Measurements from ENCODE around the gene PSMB8. TPM values are rescaled to one million over a fixed set of nuclear protein-coding genes. Genes with fewer than 3 reads are reported as not detected.

Gene PSMB8
- total and polyA plus RNA-seq, 2 of the 8 experiments (the other 6 are each of a cell fraction or from before 2014, with no cell fraction given), result 18.4 to 43.0 TPM

DNA sequence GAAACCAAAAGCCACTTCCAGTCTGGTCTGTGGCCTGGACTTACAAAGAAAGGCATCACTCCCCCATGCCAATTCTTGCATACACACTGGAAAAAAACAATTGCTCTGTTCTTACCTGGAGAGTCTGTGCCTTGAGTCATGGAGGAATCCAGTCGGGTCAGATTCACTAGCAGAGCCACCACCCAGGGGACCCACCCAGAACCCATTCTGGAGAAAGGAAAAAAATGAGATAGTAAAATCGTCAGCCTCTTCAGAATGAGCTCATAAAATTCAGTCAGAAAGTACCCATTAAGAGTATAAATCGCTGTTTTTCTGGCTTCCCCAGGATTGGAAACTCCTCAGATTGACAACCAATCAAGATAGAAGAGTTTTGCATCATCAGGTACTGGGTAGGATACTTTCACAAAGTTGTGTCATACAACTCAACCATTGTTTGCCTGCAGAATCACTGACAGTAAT, 27.1 kb downstream of the PSMB8 start, which contains the start of gene HLA-DOB:
Gene HLA-DOB, minus strand, starts transcription at position 257 of the 459 bp plus-strand sequence. Its CDS starts 51 bp downstream, at position 206.
- H2BK12ac ChIP-seq (ENCODE audit: low read depth, low read length), result no peak within 1 kb of the TSS
- TF ChIP-seq RFX5 (IDR thresholded peaks at IDR 0.05; ENCODE audit: borderline replicate concordance, low read depth, low read length) (peak; percentile 95), CREB1 (IDR thresholded peaks at IDR 0.05) (peak; percentile 71; the same call in 1 of the 2 replicates), ATF3 (IDR thresholded peaks at IDR 0.05; ENCODE audit: insufficient read depth, low read depth, low read length) (no peak), CBX8 (IDR thresholded peaks at IDR 0.05; ENCODE audit: borderline replicate concordance, low read depth, low read length) (no peak)
- no peak within 1 kb of the TSS for H3K18ac ChIP-seq (ENCODE audit: extremely low read depth, low read length)
- H2BK120ac ChIP-seq (replicated peaks; ENCODE audit: low read depth, low read length), result no peak within 1 kb of the TSS
- no peak within 1 kb of the TSS for H3K4me3 ChIP-seq (ENCODE audit: extremely low read depth in 1 of 4, insufficient read depth in 2 of 4, low read depth in 3 of 4, low read length in 4 of 4)
- no peak within 1 kb of the TSS for H3K14ac ChIP-seq (ENCODE audit: insufficient read length)
- H3K4me1 ChIP-seq (replicated peaks in 1 of 4; ENCODE audit: control insufficient read depth in 3 of 4, insufficient read depth in 4 of 4, low read length in 3 of 4), result no peaks in the 10 kb centered on the region
- no peaks in the 10 kb centered on the region for H3K9me3 ChIP-seq (ENCODE audit: insufficient read depth in 2 of 2, low read depth in 1 of 2, low read length in 1 of 2)
- H3K79me1 ChIP-seq (ENCODE audit: low read depth, low read length), result no peaks in the 10 kb centered on the region
- H3K23ac ChIP-seq (ENCODE audit: insufficient read length), result no peak within 1 kb of the TSS
- no peak within 1 kb of the TSS for H4K8ac ChIP-seq (ENCODE audit: extremely low read depth, insufficient read depth, low read length)
- no peak within 1 kb of the TSS for H4K5ac ChIP-seq (ENCODE audit: insufficient read length, low read depth, low read length)
- POLR2A ChIA-PET (ENCODE audit: partially characterized antibody), result no interaction called here
- no peak within 1 kb of the TSS for H2BK5ac ChIP-seq (ENCODE audit: low read depth, low read length)
- no peak within 1 kb of the TSS for H3K56ac ChIP-seq (replicated peaks; ENCODE audit: insufficient read length, low read depth, low read length)
- H3K27me3 ChIP-seq (replicated peaks in 1 of 4; ENCODE audit: control insufficient read depth in 3 of 4, extremely low read depth in 1 of 4, insufficient read depth in 3 of 4, low read length in 3 of 4), result no peaks in the 10 kb centered on the region; a peak in 1 of 7 replicates
- H3K23me2 ChIP-seq (ENCODE audit: low read depth, low read length), result no peaks in the 10 kb centered on the region
- H3K9ac ChIP-seq (replicated peaks in 1 of 4; ENCODE audit: extremely low read depth in 1 of 4, low read depth in 3 of 4, low read length in 3 of 4), result no peak within 1 kb of the TSS; a peak in 1 of 7 replicates
- DNase-seq (ENCODE audit: low read depth in 1 of 2, low spot score in 2 of 2), result no peak
- H2BK20ac ChIP-seq (ENCODE audit: low read length), result no peak within 1 kb of the TSS
- H3K4ac ChIP-seq (replicated peaks; ENCODE audit: insufficient read length, low read depth, low read length), result no peak within 1 kb of the TSS
- H4K91ac ChIP-seq (replicated peaks; ENCODE audit: insufficient read length, low read length), result no peak within 1 kb of the TSS
- H3K36me3 ChIP-seq (ENCODE audit: control insufficient read depth in 2 of 4, insufficient read depth in 4 of 4, low read length in 3 of 4), result no peaks in the 10 kb centered on the region
- peak within 1 kb of the TSS; percentile 63; the same call in 1 of the 2 replicates for H2AFZ ChIP-seq (ENCODE audit: low read length)
- no peaks in the 10 kb centered on the region for H3K79me2 ChIP-seq (ENCODE audit: control insufficient read depth in 1 of 2, insufficient read depth in 2 of 2, low read length in 2 of 2)
- FAIRE-seq, result no peak
- CTCF ChIA-PET (ENCODE audit: partially characterized antibody), result interaction anchor here (0.6 kb wide), 1 partner anchor 19 kb away, joined by 3 read pairs; no protein-coding TSS in a partner anchor
- H2BK15ac ChIP-seq (ENCODE audit: low read length), result no peak within 1 kb of the TSS
- no peak within 1 kb of the TSS for H3K27ac ChIP-seq (ENCODE audit: low read depth, low read length)
- no peak within 1 kb of the TSS for H2AK5ac ChIP-seq (ENCODE audit: low read depth, low read length)
- 66% methylated on average over 3 of the region's 3 CpGs; no CpG with 5 or more reads in 1 of the 2 experiments for WGBS, 2 experiments (ENCODE audit: extremely low coverage in 1 of 2, insufficient coverage in 1 of 2, insufficient read length in 1 of 2, insufficient replicate concordance in 2 of 2, low coverage in 1 of 2, low lambda C conversion rate in 2 of 2, missing lambda C conversion rate in 1 of 2)
- H3K4me2 ChIP-seq (ENCODE audit: insufficient read depth in 1 of 2, low read depth in 2 of 2, low read length in 2 of 2), result no peak within 1 kb of the TSS
- no peaks in the 10 kb centered on the region for H4K20me1 ChIP-seq (replicated peaks in 1 of 2; ENCODE audit: control insufficient read depth in 1 of 2, insufficient read depth in 2 of 2, low read length in 2 of 2)
